ENCODE data around the gene ZNF32. TPM values are rescaled to one million over a fixed set of nuclear protein-coding genes. Genes with fewer than 3 reads are reported as not detected.
"Not testable (repeated sequence)": the region's sequence is repeated elsewhere in the genome, so short reads cannot be mapped to it uniquely, and the experiment has no call there.

The ZNF32 gene
- total RNA-seq, 1 donor from 2014 or later, result 50.1 TPM

- H3K27me3 ChIP-seq (ENCODE audit: control insufficient read depth in 3 of 3, insufficient read depth in 3 of 3, low read length in 3 of 3), result no peaks in the 10 kb centered on the region
- H3K36me3 ChIP-seq (ENCODE audit: control insufficient read depth in 3 of 3, insufficient read depth in 3 of 3, low read length in 3 of 3), result peaks cover 14 to 23% (median 17%) of the 10 kb centered on the region in 3 donors
- H3K9me3 ChIP-seq (ENCODE audit: control insufficient read depth in 3 of 3, low read length in 3 of 3), result peaks cover 0 to 3% (median 0%) of the 10 kb centered on the region in 3 donors
- H3K9ac ChIP-seq (ENCODE audit: low read depth in 1 of 3, low read length in 3 of 3), result no peak overlapping the region
- no peaks in the 10 kb centered on the region for H3K4me1 ChIP-seq (ENCODE audit: control insufficient read depth in 3 of 3, insufficient read depth in 3 of 3, low read length in 3 of 3)
- H3K4me3 ChIP-seq (ENCODE audit: low read length in 3 of 3), result no peak overlapping the region
- H3K27ac ChIP-seq (ENCODE audit: low read depth, low read length), result no peak overlapping the region
These were observed 29.3 kb downstream of the ZNF32 start for GRCh38 chr10:43619368-43619767.

GRCh38 chr10:43616697-43617370 lies 31.8 kb downstream of the ZNF32 start:
- Histone ChIP-seq H3K36me3 (ENCODE audit: control insufficient read depth in 3 of 3, insufficient read depth in 3 of 3, low read length in 3 of 3) (peaks cover 14 to 28% (median 27%) of the 10 kb centered on the region in 3 donors), H3K27me3 (ENCODE audit: control insufficient read depth in 3 of 3, insufficient read depth in 3 of 3, low read length in 3 of 3) (no peaks in the 10 kb centered on the region), H3K4me3 (ENCODE audit: low read length in 3 of 3) (no peak overlapping the region), H3K4me1 (ENCODE audit: control insufficient read depth in 3 of 3, insufficient read depth in 3 of 3, low read length in 3 of 3) (no peaks in the 10 kb centered on the region), H3K9ac (ENCODE audit: low read depth in 1 of 3, low read length in 3 of 3) (no peak overlapping the region), H3K27ac (ENCODE audit: low read depth, low read length) (no peak overlapping the region), H3K9me3 (ENCODE audit: control insufficient read depth in 3 of 3, low read length in 3 of 3) (peaks cover 0 to 3% (median 0%) of the 10 kb centered on the region in 3 donors)

DNA sequence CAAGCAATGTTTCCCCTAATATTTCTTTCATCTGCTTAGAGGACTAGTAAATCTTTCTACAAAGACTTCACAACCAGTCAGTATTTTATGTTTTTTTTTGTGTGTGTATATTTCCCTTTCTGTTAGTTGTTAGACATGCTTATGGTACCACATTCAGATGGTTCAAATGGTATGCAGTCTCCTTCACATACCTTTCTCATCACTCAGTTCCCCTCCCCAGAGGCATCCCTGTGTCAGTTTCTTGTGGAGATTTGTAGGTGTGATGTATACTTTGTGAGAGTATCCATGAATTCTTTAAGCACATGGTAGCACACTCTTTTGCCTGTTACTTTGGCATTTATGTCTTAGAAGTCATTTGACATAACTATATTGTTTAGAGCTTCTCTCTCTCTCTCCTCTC lies 38.0 kb downstream of the ZNF32 start:
- no peaks in the 10 kb centered on the region for H3K27me3 ChIP-seq (ENCODE audit: control insufficient read depth in 3 of 3, insufficient read depth in 3 of 3, low read length in 3 of 3)
- H3K4me1 ChIP-seq (ENCODE audit: control insufficient read depth in 3 of 3, insufficient read depth in 3 of 3, low read length in 3 of 3), result peaks cover 6 to 11% (median 11%) of the 10 kb centered on the region in 3 donors
- peaks cover 12 to 35% (median 25%) of the 10 kb centered on the region in 3 donors for H3K36me3 ChIP-seq (ENCODE audit: control insufficient read depth in 3 of 3, insufficient read depth in 3 of 3, low read length in 3 of 3)
- no peak overlapping the region for H3K9ac ChIP-seq (ENCODE audit: low read depth in 1 of 3, low read length in 3 of 3)
- H3K4me3 ChIP-seq (ENCODE audit: low read length in 3 of 3), result no peak overlapping the region
- H3K27ac ChIP-seq (ENCODE audit: low read depth, low read length), result no peak overlapping the region
- H3K9me3 ChIP-seq (ENCODE audit: control insufficient read depth in 3 of 3, low read length in 3 of 3), result no peaks in the 10 kb centered on the region

DNA sequence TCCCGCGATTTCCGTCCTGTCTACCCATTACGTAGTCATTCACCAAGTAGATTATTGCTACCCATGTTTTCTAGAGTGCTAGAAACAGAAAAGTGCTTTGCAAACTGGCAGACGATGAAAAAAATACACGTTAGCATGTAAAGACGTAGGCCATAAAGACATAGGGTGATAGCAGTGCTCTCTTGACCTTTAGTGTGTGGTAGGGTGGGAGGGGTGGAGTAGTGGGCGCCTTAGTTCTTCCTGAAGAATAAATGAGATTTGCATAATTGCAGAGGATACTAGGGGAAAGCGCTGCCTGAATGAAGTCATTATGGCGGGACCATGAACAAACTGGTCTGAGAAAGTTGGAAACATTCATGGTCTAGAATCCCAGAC lies 41.5 kb downstream of the ZNF32 start:
- H3K9me3 ChIP-seq (ENCODE audit: control insufficient read depth in 3 of 3, low read length in 3 of 3), result no peaks in the 10 kb centered on the region
- peaks cover 6 to 11% (median 11%) of the 10 kb centered on the region in 3 donors for H3K4me1 ChIP-seq (ENCODE audit: control insufficient read depth in 3 of 3, insufficient read depth in 3 of 3, low read length in 3 of 3)
- H3K36me3 ChIP-seq (ENCODE audit: control insufficient read depth in 3 of 3, insufficient read depth in 3 of 3, low read length in 3 of 3), result peaks cover 12 to 23% (median 20%) of the 10 kb centered on the region in 3 donors
- H3K4me3 ChIP-seq (ENCODE audit: low read length in 3 of 3), result peak overlapping the region; percentile 81 to 87 (median 82)
- peak overlapping the region; percentile 65 to 85 (median 76) for H3K9ac ChIP-seq (ENCODE audit: low read depth in 1 of 3, low read length in 3 of 3)
- no peak overlapping the region for H3K27ac ChIP-seq (ENCODE audit: low read depth, low read length)
- no peaks in the 10 kb centered on the region for H3K27me3 ChIP-seq (ENCODE audit: control insufficient read depth in 3 of 3, insufficient read depth in 3 of 3, low read length in 3 of 3)

DNA sequence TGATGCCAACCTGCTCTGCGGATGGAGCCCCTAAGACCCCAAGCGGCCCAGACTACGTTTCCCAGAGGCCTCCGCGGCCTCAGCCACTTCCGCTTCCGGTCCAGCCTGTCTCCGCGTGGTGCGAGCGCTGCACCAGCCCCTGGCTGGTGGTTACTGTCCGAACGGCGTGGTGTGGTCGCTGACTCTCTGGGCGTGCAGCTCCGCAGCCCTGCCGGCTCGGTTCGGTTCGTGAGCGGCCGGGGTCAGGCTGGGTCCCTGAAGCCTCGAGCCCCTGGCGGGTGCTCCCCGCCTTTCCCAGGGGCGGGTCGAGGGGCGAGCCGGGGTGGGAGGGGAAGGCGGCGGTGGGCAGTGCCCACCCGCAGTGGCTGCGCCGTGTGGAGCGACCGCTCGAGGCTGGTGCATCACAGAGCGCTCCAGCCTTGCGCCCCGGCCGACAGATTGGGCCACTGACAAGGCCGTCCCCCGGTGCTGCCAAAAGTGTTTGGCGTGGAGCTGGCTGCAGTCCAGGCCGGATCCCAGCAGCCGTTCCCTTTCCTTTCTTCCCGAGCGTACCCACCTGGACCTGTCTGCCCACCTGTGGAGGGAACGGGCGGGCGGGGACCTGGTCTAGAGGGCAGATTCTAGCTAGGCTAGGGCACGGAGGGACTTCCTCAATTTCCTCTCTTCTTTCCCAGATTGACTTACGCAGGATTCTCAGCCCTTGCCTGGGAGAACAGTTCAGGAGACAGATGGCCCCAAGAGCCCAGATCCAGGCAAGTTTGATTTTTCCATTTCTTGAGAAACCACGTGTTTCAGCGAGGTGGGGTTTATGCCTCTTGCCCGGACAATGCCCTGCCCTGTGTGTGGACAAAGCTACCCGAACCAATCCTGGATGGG lies 42.1 kb downstream of the ZNF32 start, which contains the start of gene ZNF485:
Gene ZNF485 (plus strand): TSS at position 116 of the 876 bp plus-strand sequence. CDS start 613 bp downstream, at position 729.
- Histone ChIP-seq H3K4me3 (ENCODE audit: low read length in 3 of 3) (peak within 1 kb of the TSS; percentile 81 to 87 (median 82)), H3K36me3 (ENCODE audit: control insufficient read depth in 3 of 3, insufficient read depth in 3 of 3, low read length in 3 of 3) (peaks cover 10 to 20% (median 20%) of the 10 kb centered on the region in 3 donors), H3K9me3 (ENCODE audit: control insufficient read depth in 3 of 3, low read length in 3 of 3) (no peaks in the 10 kb centered on the region), H3K27ac (ENCODE audit: low read depth, low read length) (no peak within 1 kb of the TSS), H3K27me3 (ENCODE audit: control insufficient read depth in 3 of 3, insufficient read depth in 3 of 3, low read length in 3 of 3) (no peaks in the 10 kb centered on the region), H3K4me1 (ENCODE audit: control insufficient read depth in 3 of 3, insufficient read depth in 3 of 3, low read length in 3 of 3) (peaks cover 6 to 11% (median 11%) of the 10 kb centered on the region in 3 donors), H3K9ac (ENCODE audit: low read depth in 1 of 3, low read length in 3 of 3) (peak within 1 kb of the TSS; percentile 65 to 85 (median 76))

- H3K4me1 ChIP-seq (ENCODE audit: control insufficient read depth in 3 of 3, insufficient read depth in 3 of 3, low read length in 3 of 3), result peaks cover 6 to 11% (median 11%) of the 10 kb centered on the region in 3 donors
- no peaks in the 10 kb centered on the region for H3K27me3 ChIP-seq (ENCODE audit: control insufficient read depth in 3 of 3, insufficient read depth in 3 of 3, low read length in 3 of 3)
- peak overlapping the region in 2 of 3 donors; percentile 65 to 85 for H3K9ac ChIP-seq (ENCODE audit: low read depth in 1 of 3, low read length in 3 of 3)
- H3K4me3 ChIP-seq (ENCODE audit: low read length in 3 of 3), result peak overlapping the region; percentile 81 to 87 (median 82)
- H3K36me3 ChIP-seq (ENCODE audit: control insufficient read depth in 3 of 3, insufficient read depth in 3 of 3, low read length in 3 of 3), result peaks cover 10 to 20% (median 19%) of the 10 kb centered on the region in 3 donors
- H3K9me3 ChIP-seq (ENCODE audit: control insufficient read depth in 3 of 3, low read length in 3 of 3), result no peaks in the 10 kb centered on the region
- H3K27ac ChIP-seq (ENCODE audit: low read depth, low read length), result no peak overlapping the region
These were observed 42.8 kb downstream of the ZNF32 start for GRCh38 chr10:43605850-43606322.

DNA sequence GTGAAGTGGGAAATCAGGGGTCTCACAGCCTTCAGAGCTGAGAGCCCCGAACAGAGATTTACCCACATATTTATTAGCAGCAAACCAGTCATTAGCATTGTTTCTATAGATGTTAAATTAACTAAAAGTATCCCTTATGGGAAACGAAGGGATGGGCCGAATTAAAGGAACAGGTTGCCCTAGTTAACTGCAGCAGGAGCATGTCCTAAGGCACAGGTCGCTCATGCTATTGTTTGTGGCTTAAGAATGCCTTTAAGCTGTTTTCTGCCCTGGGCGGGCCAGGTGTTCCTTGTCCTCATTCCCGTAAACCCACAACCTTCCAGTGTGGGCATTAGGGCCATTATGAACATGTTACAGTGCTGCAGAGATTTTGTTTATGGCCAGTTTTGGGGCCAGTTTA lies 47.1 kb downstream of the ZNF32 start:
- not testable (repeated sequence) for H3K9me3 ChIP-seq (ENCODE audit: control insufficient read depth in 3 of 3, low read length in 3 of 3); H3K4me3 ChIP-seq (ENCODE audit: low read length in 3 of 3); H3K27me3 ChIP-seq (ENCODE audit: control insufficient read depth in 3 of 3, insufficient read depth in 3 of 3, low read length in 3 of 3); H3K27ac ChIP-seq (ENCODE audit: low read depth, low read length); H3K4me1 ChIP-seq (ENCODE audit: control insufficient read depth in 3 of 3, insufficient read depth in 3 of 3, low read length in 3 of 3); H3K36me3 ChIP-seq (ENCODE audit: control insufficient read depth in 3 of 3, insufficient read depth in 3 of 3, low read length in 3 of 3); H3K9ac ChIP-seq (ENCODE audit: low read depth in 1 of 3, low read length in 3 of 3)

DNA sequence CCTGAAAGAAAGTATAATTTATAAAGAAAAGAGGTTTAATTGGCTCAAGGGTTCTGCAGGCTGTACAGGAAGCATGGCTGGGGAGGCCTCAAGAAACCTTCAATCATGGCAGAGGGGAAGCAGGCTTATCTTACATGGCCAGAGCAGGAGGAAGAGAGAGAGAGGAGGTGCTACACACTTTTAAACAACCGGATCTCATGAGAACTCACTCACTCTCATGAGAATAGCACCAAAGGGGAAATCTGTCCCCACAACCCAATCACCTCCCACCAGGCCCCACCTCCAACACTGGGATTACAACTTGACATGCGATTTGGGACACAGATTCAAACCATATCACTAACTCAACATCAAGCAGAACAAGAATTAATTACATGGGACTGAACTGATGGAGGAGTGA lies 49.3 kb downstream of the ZNF32 start:
- Histone ChIP-seq H3K27me3 (ENCODE audit: control insufficient read depth in 3 of 3, insufficient read depth in 3 of 3, low read length in 3 of 3) (no peaks in the 10 kb centered on the region), H3K4me3 (ENCODE audit: low read length in 3 of 3) (no peak overlapping the region), H3K4me1 (ENCODE audit: control insufficient read depth in 3 of 3, insufficient read depth in 3 of 3, low read length in 3 of 3) (peaks cover 4 to 18% (median 9%) of the 10 kb centered on the region in 3 donors), H3K9ac (ENCODE audit: low read depth in 1 of 3, low read length in 3 of 3) (no peak overlapping the region), H3K36me3 (ENCODE audit: control insufficient read depth in 3 of 3, insufficient read depth in 3 of 3, low read length in 3 of 3) (no peaks in the 10 kb centered on the region), H3K9me3 (ENCODE audit: control insufficient read depth in 3 of 3, low read length in 3 of 3) (no peaks in the 10 kb centered on the region), H3K27ac (ENCODE audit: low read depth, low read length) (no peak overlapping the region)

- Histone ChIP-seq H3K27me3 (ENCODE audit: control insufficient read depth in 3 of 3, insufficient read depth in 3 of 3, low read length in 3 of 3) (no peaks in the 10 kb centered on the region), H3K36me3 (ENCODE audit: control insufficient read depth in 3 of 3, insufficient read depth in 3 of 3, low read length in 3 of 3) (no peaks in the 10 kb centered on the region), H3K27ac (ENCODE audit: low read depth, low read length) (no peak overlapping the region), H3K9me3 (ENCODE audit: control insufficient read depth in 3 of 3, low read length in 3 of 3) (no peaks in the 10 kb centered on the region), H3K9ac (ENCODE audit: low read depth in 1 of 3, low read length in 3 of 3) (no peak overlapping the region), H3K4me1 (ENCODE audit: control insufficient read depth in 3 of 3, insufficient read depth in 3 of 3, low read length in 3 of 3) (peaks cover 4 to 18% (median 9%) of the 10 kb centered on the region in 3 donors), H3K4me3 (ENCODE audit: low read length in 3 of 3) (no peak overlapping the region)
These were observed 50.2 kb downstream of the ZNF32 start for GRCh38 chr10:43598446-43598845.

All from skeletal muscle tissue (tissue), 4 donors.